Colonic mucosa (tissue), 4 donors: ENCODE data around the gene MPO. TPM values are rescaled to one million over a fixed set of nuclear protein-coding genes. Genes with fewer than 3 reads are reported as not detected.

Experiments
- DNase-seq: peaks from one replicate; pipeline ENCODE4 v3.0.0-alpha.2; 2020
- H3K27ac ChIP-seq: fragments of 200-600 bp; one replicate; pipeline ENCODE4 v1.8.0; 2021
- H3K27me3 ChIP-seq: fragments of 200-600 bp; one replicate; pipeline ENCODE4 v1.8.0; 2021
- H3K36me3 ChIP-seq: fragments of 200-600 bp; one replicate; pipeline ENCODE4 v1.8.0; 2021
- H3K4me1 ChIP-seq: fragments of 200-600 bp; one replicate; pipeline ENCODE4 v1.8.0; 2021; ENCODE audit warnings: mild to moderate bottlenecking
- H3K4me3 ChIP-seq: fragments of 200-600 bp; one replicate; pipeline ENCODE4 v1.8.0; 2021
- H3K9ac ChIP-seq, 2 donors: one replicate each; pipeline ENCODE4 v1.7.0; 2013; ENCODE audit warnings: control low read depth in 2 of 2, low read depth in 2 of 2, low read length in 2 of 2
- H3K9me3 ChIP-seq: fragments of 200-600 bp; one replicate; pipeline ENCODE4 v1.8.0; 2021
- CTCF ChIP-seq: fragments of 200-600 bp; IDR thresholded peaks from one replicate; pipeline ENCODE4 v1.8.0; 2022; ENCODE audit warnings: antibody characterized with exemption, mild to moderate bottlenecking
- intact Hi-C: fragments of 100-400 bp; cut with DNase I; formaldehyde crosslinking; loops from one replicate; pipeline ENCODE4 v1.14.1; 2022
- total RNA-seq, 2 donors: library from RNA; stranded (reverse); fragmentation: NEBNext Ultra II Directional in 1 of 2; extraction: Animal tissue kit (Norgen Biotek cat#: 25700) in 1 of 2; gene quantifications; one replicate each; pipeline ENCODE4 v1.2.1, GENCODE V29; 2021
- donor health status: healthy.
- donor health status: DM: no; HTN: no; CAD: no.
- donor health status: DM: no; HTN: no; CAD: no.

MPO gene
- total RNA-seq, 2 donors from 2014 or later: not detected

GRCh38 chr17:58316260-58316960 lies 35.7 kb upstream of the MPO start:
- no peak for TF ChIP-seq CTCF
- no peaks in the 10 kb centered on the region for H3K4me1 ChIP-seq
- no peak overlapping the region for H3K9ac ChIP-seq
- intact Hi-C loops: no loop called here
- no peaks in the 10 kb centered on the region for H3K27me3 ChIP-seq
- H3K36me3 ChIP-seq: no peaks in the 10 kb centered on the region
- H3K4me3 ChIP-seq: no peak overlapping the region
- DNase-seq: peak; percentile 12
- H3K9me3 ChIP-seq: no peaks in the 10 kb centered on the region
- H3K27ac ChIP-seq: no peak overlapping the region

- Histone ChIP-seq H3K4me1 (no peaks in the 10 kb centered on the region), H3K27ac (no peak overlapping the region), H3K9ac (no peak overlapping the region), H3K27me3 (no peaks in the 10 kb centered on the region), H3K9me3 (no peaks in the 10 kb centered on the region), H3K36me3 (no peaks in the 10 kb centered on the region), H3K4me3 (no peak overlapping the region)
- no peak for DNase-seq
- TF ChIP-seq CTCF: no peak
- intact Hi-C loops: no loop called here
Observed at GRCh38 chr17:58315750-58316149, 35.0 kb upstream of the MPO start.

GRCh38 chr17:58315281-58315711 lies 34.6 kb upstream of the MPO start:
- Histone ChIP-seq H3K4me3 (no peak overlapping the region), H3K27me3 (no peaks in the 10 kb centered on the region), H3K9me3 (no peaks in the 10 kb centered on the region), H3K36me3 (no peaks in the 10 kb centered on the region), H3K27ac (no peak overlapping the region), H3K4me1 (no peaks in the 10 kb centered on the region), H3K9ac (no peak overlapping the region)
- intact Hi-C loops: no loop called here
- TF ChIP-seq CTCF: no peak
- no peak for DNase-seq

GRCh38 chr17:58314706-58315015 lies 33.9 kb upstream of the MPO start:
- DNase-seq: no peak
- Histone ChIP-seq H3K36me3 (no peaks in the 10 kb centered on the region), H3K27ac (no peak overlapping the region), H3K4me3 (no peak overlapping the region), H3K4me1 (no peaks in the 10 kb centered on the region), H3K9me3 (no peaks in the 10 kb centered on the region), H3K27me3 (no peaks in the 10 kb centered on the region), H3K9ac (no peak overlapping the region)
- intact Hi-C loops: no loop called here
- no peak for TF ChIP-seq CTCF

- no peaks in the 10 kb centered on the region for H3K27me3 ChIP-seq
- no peak overlapping the region for H3K9ac ChIP-seq
- no peak for TF ChIP-seq CTCF
- no peaks in the 10 kb centered on the region for H3K9me3 ChIP-seq
- no peaks in the 10 kb centered on the region for H3K4me1 ChIP-seq
- intact Hi-C loops: no loop called here
- H3K36me3 ChIP-seq: no peaks in the 10 kb centered on the region
- H3K4me3 ChIP-seq: no peak overlapping the region
- DNase-seq: no peak
- no peak overlapping the region for H3K27ac ChIP-seq
Observed at GRCh38 chr17:58313815-58314705, 33.3 kb upstream of the MPO start.
